Calu3 (cell line): ENCODE data around the gene CERK. TPM values are rescaled to one million over a fixed set of nuclear protein-coding genes. Genes with fewer than 3 reads are reported as not detected.

Source experiments
- BruUV-seq: library from RNA; stranded (reverse); fragments of 400-500 nt; replicated peaks from 2 replicates; lab custom pipeline; 2021; lab: Mats Ljungman, UMichigan
- CTCF ChIA-PET: fragments of 300-600 bp; sonication (Branson Sonifier 250); formaldehyde crosslinking; loops from one replicate; lab custom pipeline; 2022; ENCODE audit warnings: antibody characterized with exemption; lab: Charles Lee
- DNase-seq: peaks from one replicate; pipeline ENCODE4 v3.0.0; 2022
- H3K27ac Mint-ChIP-seq: one replicate; pipeline ENCODE4 v1.8.0; 2022; ENCODE audit warnings: mixed read lengths; ENCODE audit not compliant: unreplicated experiment
- H3K27me3 Mint-ChIP-seq: one replicate; pipeline ENCODE4 v1.8.0; 2022; ENCODE audit warnings: mixed read lengths; ENCODE audit not compliant: unreplicated experiment
- H3K36me3 Mint-ChIP-seq: one replicate; pipeline ENCODE4 v1.8.0; 2022; ENCODE audit warnings: mild to moderate bottlenecking, moderate library complexity, mixed read lengths; ENCODE audit not compliant: insufficient read depth, unreplicated experiment
- H3K4me1 Mint-ChIP-seq: one replicate; pipeline ENCODE4 v1.8.0; 2022; ENCODE audit warnings: mild to moderate bottlenecking, low read depth, mixed read lengths; ENCODE audit not compliant: unreplicated experiment
- H3K4me3 Mint-ChIP-seq: one replicate; pipeline ENCODE4 v1.8.0; 2022; ENCODE audit warnings: mild to moderate bottlenecking, low read depth, moderate library complexity, mixed read lengths; ENCODE audit not compliant: unreplicated experiment
- H3K9me3 Mint-ChIP-seq: one replicate; pipeline ENCODE4 v1.8.0; 2022; ENCODE audit warnings: low read depth, mixed read lengths; ENCODE audit not compliant: unreplicated experiment
- intact Hi-C: fragments of 100-400 bp; cut with micrococcal nuclease; formaldehyde crosslinking; loops from one replicate; pipeline ENCODE4 v1.10.0; 2022; ENCODE audit not compliant: unreplicated experiment
- total RNA-seq: library from RNA; stranded (reverse); gene quantifications from 2 replicates; pipeline ENCODE4 v1.2.3, GENCODE V29; 2022
- TF ChIP-seq, protein P1 (sequence below): fragments of 200-600 bp; IDR thresholded peaks from one replicate; pipeline ENCODE4 v1.8.0; 2022; ENCODE audit warnings: antibody characterized with exemption; ENCODE audit not compliant: unreplicated experiment

The CERK gene
- total RNA-seq, 1 experiment from 2014 or later: 25.0 TPM

DNA sequence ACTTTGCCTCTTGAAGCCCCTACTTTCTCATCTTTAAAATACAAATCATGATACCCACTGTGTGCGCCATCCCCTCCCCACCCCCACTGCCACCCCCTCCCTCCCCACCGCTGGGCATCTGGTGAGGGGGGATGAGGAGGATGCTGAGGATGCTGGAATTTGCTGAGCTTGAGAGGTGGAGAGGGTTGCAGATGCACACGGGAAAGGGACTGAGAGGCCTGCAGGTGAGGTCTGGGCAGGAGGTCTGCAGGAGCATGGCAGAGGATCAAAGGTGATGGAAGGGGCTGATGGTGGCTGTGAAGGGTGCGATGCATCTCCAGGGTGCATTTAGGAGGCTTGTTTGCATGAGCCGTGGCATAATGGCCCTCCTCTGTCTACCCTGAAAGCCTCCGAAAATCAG is 16.8 kb upstream of the CERK start:
- intact Hi-C loops: no loop called here
- Mint-ChIP-seq H3K27me3 (no peaks in the 10 kb centered on the region), H3K27ac (peak overlapping the region; percentile 90), H3K9me3 (peaks cover 5% of the 10 kb centered on the region), H3K4me1 (peaks cover 46% of the 10 kb centered on the region), H3K36me3 (peaks cover 15% of the 10 kb centered on the region), H3K4me3 (peak overlapping the region; percentile 29)
- DNase-seq: no peak
- no TSS peak for BruUV-seq
- TF ChIP-seq, protein P1, sequence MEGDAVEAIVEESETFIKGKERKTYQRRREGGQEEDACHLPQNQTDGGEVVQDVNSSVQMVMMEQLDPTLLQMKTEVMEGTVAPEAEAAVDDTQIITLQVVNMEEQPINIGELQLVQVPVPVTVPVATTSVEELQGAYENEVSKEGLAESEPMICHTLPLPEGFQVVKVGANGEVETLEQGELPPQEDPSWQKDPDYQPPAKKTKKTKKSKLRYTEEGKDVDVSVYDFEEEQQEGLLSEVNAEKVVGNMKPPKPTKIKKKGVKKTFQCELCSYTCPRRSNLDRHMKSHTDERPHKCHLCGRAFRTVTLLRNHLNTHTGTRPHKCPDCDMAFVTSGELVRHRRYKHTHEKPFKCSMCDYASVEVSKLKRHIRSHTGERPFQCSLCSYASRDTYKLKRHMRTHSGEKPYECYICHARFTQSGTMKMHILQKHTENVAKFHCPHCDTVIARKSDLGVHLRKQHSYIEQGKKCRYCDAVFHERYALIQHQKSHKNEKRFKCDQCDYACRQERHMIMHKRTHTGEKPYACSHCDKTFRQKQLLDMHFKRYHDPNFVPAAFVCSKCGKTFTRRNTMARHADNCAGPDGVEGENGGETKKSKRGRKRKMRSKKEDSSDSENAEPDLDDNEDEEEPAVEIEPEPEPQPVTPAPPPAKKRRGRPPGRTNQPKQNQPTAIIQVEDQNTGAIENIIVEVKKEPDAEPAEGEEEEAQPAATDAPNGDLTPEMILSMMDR: no peak
- CTCF ChIA-PET: interaction anchor here (1.0 to 1.5 kb wide), 4 partner anchors 7 to 191 kb away, joined by 3 to 7 read pairs (median 3); partner anchors contain the start of genes CERK and TBC1D22A

DNA sequence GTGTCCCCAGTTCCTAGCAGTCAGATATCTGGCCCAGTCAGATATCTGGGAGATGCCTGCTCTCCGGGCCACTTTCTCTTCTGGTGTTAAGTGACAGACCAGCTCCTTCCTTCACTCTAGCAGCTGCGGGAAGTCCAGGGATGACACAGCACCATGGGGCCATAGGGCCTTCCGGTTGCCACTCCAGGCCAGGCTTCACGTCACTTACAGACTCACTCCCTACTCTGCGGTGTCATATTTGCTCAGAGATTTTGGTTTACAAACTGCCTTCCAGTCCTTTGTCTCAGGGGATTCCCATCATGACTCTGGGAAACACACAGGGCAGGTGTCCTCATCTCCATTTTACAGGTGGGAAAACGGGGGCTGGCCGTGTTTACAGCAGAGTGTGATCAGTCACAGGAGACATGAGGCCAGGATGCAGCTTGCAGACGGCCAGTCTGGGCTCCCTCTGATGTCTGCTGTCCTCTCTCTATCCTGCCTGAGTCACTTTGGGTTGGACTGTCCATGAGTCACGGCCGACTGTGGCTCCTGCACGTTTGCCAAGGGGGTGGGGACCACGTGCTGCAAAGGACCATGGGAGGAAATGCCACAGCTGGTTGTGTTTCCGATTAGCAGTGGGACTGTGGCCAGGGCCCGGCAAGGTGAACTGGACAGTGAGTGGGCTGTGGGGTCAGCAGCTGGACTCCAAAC is 16.2 kb upstream of the CERK start:
- intact Hi-C loops: no loop called here
- peak; percentile 93 for DNase-seq
- H3K27ac Mint-ChIP-seq: peak overlapping the region; percentile 90
- H3K4me1 Mint-ChIP-seq: peaks cover 52% of the 10 kb centered on the region
- no peaks in the 10 kb centered on the region for H3K27me3 Mint-ChIP-seq
- peaks cover 15% of the 10 kb centered on the region for H3K36me3 Mint-ChIP-seq
- H3K9me3 Mint-ChIP-seq: peaks cover 5% of the 10 kb centered on the region
- BruUV-seq: TSS peak; percentile 75
- CTCF ChIA-PET: interaction anchor here (0.5 to 1.5 kb wide), 6 partner anchors 8 to 1631 kb away, joined by 3 to 7 read pairs (median 3); partner anchors contain the start of genes CERK and TBC1D22A
- H3K4me3 Mint-ChIP-seq: peak overlapping the region; percentile 29
- TF ChIP-seq, protein P1: no peak

DNA sequence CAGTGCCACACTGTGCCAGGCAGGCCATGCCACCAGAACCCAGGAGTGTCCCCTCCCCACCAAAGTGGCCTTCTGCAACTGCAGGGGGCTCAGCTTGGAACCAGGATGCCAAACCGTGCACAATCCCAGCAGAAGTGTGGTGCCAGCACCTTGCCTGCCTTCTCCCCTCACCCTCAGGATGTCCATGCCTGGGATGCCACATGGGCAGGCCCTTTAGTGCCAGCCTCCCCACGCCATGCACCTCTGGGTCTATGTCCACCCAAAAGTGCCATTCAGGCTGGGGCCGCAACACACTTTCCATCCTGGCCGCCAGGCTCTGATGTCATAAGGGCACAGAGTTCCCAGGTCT is 15.7 kb upstream of the CERK start:
- TF ChIP-seq, protein P1: no peak
- Mint-ChIP-seq H3K36me3 (peaks cover 15% of the 10 kb centered on the region), H3K4me3 (peak overlapping the region; percentile 29), H3K27me3 (no peaks in the 10 kb centered on the region), H3K27ac (peak overlapping the region; percentile 90), H3K9me3 (peaks cover 5% of the 10 kb centered on the region), H3K4me1 (peaks cover 53% of the 10 kb centered on the region)
- no TSS peak for BruUV-seq
- CTCF ChIA-PET: interaction anchor here (0.6 to 1.5 kb wide), 4 partner anchors 9 to 451 kb away, joined by 3 to 7 read pairs (median 3); partner anchors contain the start of genes CERK and TBC1D22A
- intact Hi-C loops: no loop called here
- DNase-seq: no peak

DNA sequence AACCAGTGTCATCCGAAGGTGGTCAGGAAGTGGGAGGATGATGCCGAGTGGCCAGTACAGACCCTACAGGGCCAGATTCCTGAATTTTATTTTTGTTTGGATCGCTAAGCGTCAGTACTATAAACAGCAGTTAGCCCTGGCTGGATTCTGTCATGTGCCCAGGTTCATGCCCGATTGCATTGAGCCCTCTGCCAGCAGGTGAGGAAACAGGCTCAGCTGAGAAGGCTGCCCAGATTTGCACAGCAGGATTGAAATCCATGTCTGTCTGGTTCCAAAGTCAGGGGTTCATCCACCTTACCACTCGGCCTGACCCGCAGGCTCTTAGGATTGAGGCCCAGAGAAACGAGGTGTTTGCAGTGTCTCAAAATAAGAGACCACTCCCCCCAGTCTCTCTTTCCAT is 15.3 kb upstream of the CERK start:
- H3K36me3 Mint-ChIP-seq: peaks cover 11% of the 10 kb centered on the region
- no TSS peak for BruUV-seq
- no peak for DNase-seq
- peaks cover 5% of the 10 kb centered on the region for H3K9me3 Mint-ChIP-seq
- TF ChIP-seq, protein P1: no peak
- CTCF ChIA-PET: interaction anchor here (0.6 to 1.5 kb wide), 2 partner anchors 14 to 451 kb away, joined by 3 to 7 read pairs; partner anchors contain the start of gene CERK
- H3K27me3 Mint-ChIP-seq: no peaks in the 10 kb centered on the region
- intact Hi-C loops: no loop called here
- H3K4me3 Mint-ChIP-seq: no peak overlapping the region
- H3K27ac Mint-ChIP-seq: peak overlapping the region; percentile 90
- peaks cover 50% of the 10 kb centered on the region for H3K4me1 Mint-ChIP-seq
